NCI-H460 (cell line): ENCODE results near the gene C6orf136. TPM values are rescaled to one million over a fixed set of nuclear protein-coding genes. Genes with fewer than 3 reads are reported as not detected.
"Not testable (repeated sequence)": the region's sequence is repeated elsewhere in the genome, so short reads cannot be mapped to it uniquely, and the experiment has no call there.

Experiments used
- DNase-seq: peaks from one replicate; pipeline ENCODE4 v3.0.0-alpha.2; 2016; ENCODE audit warnings: low read depth; ENCODE audit errors: extremely low read depth
- total RNA-seq: library from RNA; depleted of rRNA; stranded (reverse); fragments of >200 nt; shearing (Covaris generic); gene quantifications from 2 replicates; pipeline ENCODE4 v1.2.3, GENCODE V29; 2014

Gene C6orf136
- total RNA-seq, 1 experiment from 2014 or later: 8.3 TPM

DNA sequence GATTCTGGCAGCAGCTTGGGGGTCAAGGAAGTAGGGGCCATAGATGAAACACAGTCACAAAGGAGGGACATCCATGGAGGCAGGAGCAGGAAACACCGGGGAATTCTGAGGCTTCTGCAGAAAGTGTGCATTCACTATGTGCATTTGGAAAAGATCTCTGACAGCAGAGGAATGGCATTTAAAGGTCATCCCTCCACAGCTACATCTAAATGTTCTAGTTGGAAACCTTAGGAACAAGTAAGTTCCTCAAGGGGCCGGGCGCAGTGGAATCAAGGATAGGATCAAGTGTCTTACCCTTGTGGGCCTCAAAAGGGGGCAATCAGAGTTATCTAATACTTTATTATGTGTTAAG, 8.8 kb downstream of the C6orf136 start:
- no peak for DNase-seq

DNA sequence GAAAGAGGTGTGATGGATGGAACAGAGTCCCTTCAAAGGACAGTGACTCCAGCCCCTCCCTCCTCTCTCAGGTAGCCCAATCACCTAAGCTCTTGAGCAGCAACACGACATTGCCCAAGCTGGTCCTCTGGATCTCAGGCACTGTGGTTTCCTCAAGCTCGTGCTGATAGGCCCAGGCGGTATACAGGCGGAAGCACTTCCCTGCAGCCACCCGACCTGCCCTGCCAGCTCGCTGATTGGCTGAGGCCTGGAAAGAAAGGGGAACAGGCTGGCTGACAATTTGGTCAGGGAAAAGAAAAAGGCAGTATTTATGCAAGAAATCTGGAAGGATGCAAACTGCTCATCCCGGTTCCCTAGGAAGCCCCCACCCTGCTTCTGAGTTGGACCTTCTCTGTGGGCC, 9.6 kb downstream of the C6orf136 start:
- DNase-seq: no peak

DNA sequence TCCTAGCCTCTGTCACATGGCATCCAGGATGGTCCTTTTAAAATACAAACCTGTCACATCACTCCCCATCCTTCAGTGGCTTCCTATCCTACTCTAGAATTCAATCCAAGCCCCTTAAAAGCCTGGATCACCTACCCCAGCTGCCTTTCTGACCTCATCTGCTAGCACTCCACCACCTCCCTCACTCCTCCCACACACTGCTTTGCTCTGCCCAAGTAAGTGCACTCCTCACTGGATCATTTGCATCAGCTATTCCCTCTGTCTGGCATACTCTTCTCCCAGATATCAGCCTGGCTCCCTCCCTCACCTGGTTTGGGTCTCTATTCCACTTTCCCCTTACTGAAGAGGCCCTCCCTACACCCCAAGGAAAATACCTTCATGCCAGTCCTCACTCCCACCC, 10.5 kb downstream of the C6orf136 start:
- DNase-seq: no peak

DNA sequence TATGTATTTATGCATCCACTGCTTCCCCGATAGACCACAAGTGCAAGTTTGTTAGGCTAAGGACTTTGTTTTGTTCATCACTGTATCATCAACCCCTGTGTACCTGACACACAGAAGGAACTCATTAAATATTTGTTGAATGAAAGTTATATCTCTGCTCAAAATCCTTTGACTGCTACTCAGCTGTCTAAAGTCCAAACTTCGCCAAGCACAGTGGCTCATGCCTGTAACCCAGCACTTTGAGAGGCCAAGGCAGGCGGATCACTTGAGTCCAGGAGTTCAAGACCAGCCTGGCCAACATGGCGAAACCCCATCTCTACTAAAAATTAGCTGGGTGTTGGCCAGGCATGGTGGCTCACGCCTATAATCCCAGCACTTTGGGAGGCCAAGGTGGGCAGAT, 11.0 kb downstream of the C6orf136 start:
- DNase-seq: not testable (repeated sequence)

DNA sequence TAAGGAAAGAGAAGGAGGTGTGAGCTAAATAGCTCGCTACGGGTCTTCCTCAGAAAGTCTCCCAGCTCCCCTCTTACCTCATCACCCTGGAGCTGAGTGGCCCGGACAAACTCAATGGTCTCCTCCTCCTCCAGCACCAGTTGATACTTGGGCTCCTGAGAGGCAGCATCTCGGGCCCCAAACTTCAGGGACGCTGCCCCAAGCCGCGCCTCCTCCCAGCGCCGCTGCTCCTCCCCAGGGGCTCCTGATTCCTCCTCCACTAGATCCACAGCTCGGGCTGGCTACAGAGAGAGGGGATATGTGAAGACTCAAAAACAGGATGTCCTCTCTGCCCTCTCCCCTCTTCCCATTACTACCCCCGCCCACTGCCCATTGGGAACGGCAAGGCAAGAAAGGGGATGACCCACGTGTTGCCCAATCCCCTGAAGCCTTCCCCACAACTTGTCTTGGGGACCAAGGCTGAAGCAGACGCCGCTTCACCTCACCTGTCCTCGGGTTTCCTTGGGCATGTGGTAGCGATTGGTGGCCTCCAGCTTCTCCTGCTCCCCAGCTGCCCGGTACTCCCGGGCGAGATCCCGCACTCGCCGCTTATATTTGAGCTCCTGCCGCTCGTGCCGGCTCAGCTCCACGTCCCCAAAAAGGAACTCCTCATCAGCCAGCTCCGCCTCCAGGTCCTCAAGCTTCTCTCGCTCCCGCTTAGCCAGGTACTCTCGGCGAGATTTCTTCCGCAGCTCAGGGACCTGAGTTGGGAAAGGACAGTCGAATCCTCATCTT, 18.2 kb downstream of the C6orf136 start:
- no peak for DNase-seq

DNA sequence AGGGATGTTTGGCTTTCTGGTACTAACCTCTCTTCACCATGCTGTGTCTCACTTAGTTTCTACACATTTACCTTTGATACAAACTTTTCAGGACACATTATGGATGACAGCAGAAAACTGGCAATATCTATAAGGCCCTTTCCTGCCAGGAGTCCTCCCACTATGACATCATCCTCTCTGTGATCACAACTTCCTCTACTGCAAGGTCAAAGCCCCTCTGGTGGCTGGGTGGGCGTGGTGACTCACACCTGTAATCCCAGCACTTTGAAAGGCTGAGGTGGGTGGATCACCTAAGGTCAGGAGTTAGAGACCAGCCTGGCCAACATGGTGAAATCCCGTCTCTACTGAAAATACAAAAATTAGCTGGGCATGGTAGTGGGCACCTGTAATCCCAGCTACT, 19.4 kb downstream of the C6orf136 start:
- DNase-seq: not testable (repeated sequence)

DNA sequence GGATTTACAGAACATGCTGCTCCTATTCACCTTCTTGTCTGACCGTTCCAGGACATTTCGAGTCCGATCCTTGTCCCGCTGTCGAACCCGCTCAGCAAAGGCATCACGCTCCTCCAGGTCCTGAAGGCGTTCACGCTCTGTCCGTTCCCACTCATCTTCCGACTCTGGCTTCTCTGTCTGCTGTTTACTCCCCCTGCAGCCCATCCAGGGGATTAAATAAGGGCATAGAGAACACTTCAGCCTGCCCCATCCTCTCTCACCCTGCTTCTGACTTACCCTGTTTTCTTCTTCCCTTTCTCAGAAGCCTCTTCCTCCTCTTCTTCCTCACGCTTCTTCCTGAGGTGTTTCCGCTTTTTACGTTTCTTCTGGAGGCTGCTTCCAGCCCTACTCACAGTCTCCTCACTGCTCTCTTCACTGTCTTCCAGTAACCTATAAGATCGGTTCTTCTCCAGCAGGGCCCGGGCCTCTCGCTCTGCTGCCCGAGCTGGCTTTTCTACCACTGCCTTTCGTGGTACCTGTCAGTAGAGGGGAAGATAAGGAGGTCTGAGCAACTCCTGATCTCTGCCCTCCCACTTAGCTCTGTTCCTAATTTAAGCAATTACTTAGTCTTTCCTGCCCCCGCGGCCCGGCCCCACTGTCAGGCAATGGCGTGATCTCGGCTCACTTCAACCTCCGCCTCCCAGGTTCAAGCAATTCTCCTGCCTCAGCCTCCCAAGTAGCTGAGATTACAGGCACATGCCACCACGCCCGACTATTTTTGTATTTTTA, 24.0 kb downstream of the C6orf136 start:
- DNase-seq: no peak

DNA sequence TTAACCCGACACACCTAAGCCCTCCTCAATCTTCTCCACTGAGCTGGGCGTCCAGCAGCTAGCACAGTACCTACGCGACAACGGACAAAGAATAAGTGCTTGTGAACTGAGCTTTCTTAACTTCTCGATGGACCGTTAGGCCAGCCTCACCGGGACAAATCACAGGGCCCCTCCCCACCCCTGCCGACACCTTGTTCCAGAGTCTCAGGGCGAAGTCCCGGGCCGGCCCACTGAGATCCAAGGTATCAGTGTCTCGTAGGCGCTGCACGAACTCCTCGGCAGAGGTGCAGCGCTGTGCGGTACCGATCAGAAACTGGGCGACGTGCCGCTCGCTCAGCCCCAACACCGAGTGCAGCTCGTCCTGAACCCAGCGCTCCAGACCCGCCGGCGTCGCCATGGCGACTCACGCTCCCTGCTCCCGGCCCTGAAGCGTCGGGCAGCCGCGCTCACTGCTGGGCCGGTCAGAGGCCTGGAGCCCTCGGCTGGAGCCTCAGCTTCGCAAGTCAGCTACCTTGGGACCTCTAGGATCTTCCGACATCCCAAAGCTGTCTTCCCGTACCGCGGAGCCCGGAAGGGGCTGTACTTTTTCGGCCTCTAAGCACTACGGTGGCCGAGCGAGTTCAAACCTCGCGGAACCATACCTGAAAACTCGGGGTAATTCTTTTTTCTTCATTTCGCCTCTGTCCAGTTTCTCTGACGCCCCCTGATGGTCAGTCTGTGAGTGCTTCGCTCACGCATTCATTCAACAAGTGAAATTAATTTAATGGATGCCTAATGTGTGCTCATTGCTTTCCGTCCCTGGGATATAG, 25.7 kb downstream of the C6orf136 start, which contains the start of gene DHX16:
TSS of gene DHX16 (minus strand) at position 562 of the 809 bp plus-strand sequence. CDS start at position 397, 165 bp downstream.
- DNase-seq: peak; percentile 94

DNA sequence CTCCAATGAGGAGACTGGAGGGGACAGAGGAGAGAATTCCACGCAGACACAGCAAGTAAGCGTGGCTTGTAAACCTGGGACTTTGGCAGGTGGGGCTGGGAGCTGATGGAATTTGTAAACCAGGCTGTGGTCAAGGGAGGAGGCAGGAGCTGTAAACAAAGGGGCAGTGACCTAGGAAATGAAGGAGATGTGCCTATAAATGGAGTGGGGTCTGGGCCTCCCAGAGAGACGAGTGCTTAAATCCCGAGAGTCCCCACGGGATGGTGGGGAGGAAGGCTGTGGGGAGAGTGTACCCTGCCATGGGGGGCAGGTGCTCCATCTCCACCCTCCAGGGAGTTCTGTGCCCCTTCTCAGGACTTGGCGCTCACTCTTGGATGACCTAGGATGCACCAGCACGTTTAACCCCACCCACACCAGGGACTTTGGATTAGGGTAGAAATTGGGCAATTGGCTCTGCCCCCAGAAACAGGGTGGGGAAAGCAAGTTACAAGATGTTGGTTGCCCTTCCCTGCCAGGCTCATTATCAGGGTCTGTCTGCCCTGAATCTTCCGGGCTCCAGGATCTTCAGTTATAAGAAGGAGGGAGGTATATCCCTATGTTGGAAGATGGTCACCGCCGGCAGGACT, 29.8 kb downstream of the C6orf136 start:
- no peak for DNase-seq

DNA sequence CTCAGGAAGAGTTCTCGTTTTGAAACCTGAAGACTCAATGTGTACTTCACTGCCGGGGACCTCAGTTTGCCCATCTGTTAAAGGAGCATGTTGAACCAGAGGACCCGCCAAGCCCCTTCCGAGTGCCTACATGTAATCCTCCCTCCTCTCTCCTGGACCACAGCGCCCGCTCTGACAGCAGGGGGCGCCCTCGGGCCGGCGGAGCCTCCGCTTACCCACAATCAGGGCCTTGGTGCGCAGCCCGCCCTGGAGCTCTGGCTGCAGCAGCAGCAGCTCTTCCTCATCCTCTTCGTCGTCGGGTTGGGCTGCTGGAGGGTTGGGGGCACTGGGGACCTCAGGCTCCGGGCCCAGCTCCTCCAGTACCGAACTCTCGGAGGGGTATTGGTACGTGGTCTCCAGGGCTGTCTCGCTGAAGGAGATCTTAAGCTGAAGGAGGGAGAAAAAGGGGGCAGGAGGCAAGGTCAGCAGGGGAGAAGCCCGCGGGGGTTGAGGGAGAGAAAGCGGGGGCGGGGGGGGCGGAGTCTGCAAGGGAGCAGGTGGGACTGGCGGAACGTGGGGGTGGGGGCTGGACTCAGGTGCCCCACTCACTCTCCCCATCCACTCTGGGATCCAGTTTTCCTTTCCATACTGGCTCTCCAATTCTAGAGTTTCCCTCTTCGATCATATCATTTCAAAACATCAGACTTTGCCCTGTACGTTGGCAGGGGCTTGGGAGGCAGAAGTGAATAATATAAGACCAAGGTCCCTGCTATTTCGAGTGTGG, 32.2 kb downstream of the C6orf136 start:
- peak; percentile 65 for DNase-seq

DNA sequence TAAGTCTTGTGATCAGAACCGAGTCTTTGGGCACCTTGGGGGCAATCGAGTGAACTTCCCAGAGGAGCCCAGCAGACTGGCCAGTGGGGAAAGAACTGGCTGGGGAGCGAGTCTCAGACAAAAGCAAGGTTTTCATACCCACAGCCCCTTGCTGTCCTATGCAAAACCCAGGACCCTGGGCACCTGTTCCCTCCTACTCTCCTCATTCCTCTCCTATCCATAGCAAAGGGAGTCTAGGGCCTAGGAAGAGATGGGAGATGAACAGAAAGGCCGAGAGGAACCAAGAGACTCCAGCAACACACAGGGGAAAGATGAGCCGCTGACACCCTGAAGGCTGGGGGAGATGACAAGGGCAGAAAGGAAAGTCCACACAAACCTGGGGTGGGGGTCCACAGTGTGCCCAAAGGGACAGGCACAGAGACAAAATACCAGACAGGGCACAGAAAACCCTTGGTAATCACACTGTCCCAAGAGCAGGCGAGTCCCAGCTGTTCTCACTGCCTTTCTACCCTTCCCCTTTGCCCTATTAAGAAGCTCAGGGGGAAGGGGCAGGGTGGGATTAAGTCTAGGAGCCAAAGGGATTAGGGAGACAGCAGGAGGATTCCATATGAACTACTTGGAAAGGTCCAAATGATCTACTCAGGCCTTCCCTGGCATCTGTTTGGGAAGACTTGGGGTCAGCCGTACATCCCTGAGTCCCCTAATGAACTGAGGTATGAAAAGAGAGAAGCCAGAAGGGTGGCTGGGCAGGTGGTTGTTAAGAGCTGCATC, 33.0 kb downstream of the C6orf136 start:
- no peak for DNase-seq

DNA sequence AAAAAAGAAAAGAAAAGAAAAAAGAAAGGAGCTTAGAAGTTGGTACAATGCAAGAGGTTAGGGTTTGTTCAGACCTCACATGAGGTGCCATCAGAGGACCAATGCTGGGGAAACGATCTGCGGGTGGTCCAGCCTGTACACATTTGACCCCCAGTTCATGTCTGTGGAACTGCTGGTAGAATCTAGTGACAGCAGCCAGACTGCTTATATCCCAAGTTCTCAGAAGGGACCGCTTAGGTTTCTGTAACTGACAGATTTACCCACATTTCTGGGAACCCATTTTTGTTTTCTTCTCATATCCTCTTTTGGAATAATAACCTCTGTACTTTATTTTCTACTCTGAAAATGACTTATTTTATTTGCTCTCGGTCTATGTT, 34.8 kb downstream of the C6orf136 start:
- no peak for DNase-seq

DNA sequence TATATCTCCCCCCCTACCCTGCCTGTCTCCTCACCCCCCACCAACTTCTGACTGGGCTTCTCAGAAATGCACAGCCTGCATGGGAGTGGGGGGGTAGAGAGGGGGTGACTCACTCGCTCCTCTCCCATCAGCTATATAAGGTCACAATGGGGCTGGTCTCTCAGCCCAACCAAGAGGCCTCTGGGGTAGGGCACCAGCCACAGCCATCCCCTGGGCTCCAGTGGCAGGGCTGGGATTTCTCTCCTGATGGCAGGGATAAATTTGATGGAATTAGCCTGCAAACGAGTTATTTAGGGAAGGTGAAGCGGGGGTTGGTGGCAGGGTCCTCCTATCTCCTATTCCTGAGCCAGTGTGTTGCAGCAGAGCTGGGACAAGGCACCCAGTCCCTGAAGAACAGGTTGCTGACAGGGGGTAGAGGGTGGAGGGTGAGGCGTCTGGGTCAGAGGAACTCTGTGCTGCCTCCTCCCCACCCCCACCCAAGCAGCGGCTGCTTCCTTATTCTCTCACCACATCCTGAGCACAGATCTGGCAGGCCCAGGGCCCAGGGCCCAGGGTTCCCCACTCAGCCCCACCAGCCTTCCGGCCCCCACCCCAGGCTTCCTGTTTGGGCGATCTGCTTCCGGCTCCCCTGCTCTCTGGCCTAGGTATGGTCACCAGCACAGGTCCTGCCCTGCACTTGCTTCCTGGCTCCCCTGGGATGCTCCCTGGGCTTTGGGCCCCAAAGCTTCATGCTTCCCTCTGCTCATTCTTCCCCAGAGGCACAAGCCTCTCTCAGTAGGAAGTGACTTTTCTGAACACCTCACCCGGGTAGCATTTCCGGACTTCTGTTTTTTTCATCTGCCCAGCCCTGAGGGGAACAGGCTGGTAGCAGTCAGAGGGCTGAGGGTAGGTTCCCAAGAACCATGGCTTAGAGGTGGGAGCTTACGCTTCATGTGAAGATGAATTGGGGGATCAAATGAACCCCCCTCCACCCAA, 35.5 kb downstream of the C6orf136 start:
- DNase-seq: no peak

DNA sequence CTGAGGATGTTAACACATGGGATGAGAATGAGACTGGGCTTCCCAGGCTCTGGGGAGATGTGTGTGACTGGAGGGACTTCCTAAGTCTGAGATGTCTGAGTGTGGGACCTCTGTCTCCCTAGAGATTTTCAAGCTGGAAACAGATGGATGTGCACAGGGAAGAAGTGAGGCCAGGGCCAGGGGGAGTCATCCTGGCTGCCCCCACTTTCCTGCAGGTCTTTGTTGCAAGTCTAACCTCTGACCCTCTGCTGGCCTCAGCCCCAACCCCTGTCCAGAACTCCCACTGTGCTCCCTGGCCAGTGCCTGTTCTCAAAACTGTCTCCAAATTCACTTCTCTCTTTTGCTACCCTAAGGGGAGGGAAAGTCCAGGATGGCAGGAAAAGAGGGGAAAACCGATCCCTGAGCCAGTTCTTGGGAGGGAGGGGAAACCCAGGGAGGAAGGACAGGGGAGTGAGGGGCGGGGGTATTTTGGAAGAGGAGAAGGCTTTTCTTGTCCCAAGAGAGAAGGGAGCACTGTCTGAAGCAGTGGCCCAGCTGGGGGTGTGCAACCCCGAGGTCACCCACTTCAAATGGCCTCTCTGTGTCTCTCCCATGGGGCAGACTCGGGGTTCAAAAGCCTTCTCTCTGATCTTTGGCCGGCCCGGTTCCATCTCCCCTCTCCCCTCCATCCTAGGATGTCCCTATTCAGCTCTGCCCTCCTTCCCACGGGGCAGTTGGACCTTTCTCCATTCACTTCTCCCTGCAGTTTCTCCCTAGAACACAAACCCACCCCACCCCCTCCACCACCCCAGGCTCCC, 36.4 kb downstream of the C6orf136 start:
- no peak for DNase-seq

DNA sequence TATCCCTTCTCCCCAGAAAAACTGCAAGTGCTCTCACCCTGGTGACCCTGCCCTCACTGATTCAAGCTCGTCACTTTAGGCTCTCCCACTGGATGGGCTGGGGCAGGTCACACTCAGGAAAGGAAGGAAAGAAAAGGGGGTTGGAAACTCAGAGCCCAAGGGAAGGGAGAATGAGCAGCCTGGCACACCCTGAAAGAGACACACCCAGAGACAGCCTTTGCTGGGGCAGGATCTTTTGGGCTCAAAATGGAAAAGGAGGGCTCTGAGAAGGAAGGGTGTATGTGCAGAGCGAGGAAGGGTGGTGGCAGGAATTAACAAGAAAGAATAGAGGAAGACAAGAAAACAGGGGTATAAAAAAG, 37.0 kb downstream of the C6orf136 start:
- no peak for DNase-seq

DNA sequence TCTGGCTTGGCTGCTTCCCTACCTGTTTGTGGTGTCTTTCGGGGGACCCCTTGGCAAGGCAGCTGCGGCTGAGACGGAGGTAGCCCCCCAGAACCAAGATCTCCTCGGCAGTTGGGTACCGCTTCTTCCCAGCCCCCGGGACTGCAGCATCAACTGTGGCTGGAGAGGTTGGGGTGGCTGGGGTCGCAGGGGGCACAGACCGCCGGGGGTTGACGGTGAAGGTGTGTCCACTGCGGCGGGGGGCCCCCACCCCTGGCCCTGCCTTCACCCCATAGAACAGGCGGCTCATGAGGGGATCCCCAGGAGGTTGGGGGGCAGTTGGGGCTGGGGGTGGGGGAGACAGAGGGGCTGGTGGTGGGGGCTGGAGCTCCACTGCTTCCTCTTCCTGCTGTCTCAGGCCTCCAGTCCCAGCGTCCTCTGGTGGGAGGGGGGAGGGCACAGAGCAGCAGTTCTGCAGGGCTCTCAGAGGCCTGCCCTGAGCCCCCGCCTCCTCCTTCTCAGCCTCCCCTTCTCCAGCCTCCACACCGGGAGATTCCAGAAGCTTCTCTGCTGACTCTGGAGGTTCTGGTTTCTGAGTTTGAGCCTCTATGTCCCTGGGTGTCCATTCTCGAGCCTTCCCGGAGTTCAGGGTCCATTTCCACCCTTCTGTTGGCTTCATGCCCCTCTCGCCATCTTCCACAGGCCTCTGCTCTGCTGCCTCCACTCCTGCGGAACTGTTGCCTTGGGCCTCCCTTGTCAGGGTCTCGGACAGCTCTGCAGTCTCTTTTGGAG, 37.6 kb downstream of the C6orf136 start:
- DNase-seq: no peak
